Endothelial cell of umbilical vein (primary cell): Measurements from ENCODE around the gene MRPS27. TPM values are rescaled to one million over a fixed set of nuclear protein-coding genes. Genes with fewer than 3 reads are reported as not detected.

Experiments
- BruUV-seq: library from RNA; stranded (reverse); fragments of 400-500 nt; replicated peaks from 2 replicates; lab custom pipeline; 2021; lab: Mats Ljungman, UMichigan
- CTCF ChIA-PET: fragments of 300-600, 350-600 bp; sonication (Branson Sonifier 250); formaldehyde crosslinking; loops from one replicate; lab custom pipeline; 2021; ENCODE audit warnings: antibody characterized with exemption, inconsistent platforms; lab: Charles Lee
- POLR2A ChIA-PET: fragments of 300-600, 350-600 bp; sonication (Branson Sonifier 250); formaldehyde crosslinking; loops from one replicate; lab custom pipeline; 2021; ENCODE audit warnings: antibody characterized with exemption, inconsistent platforms; lab: Charles Lee
- DNase-seq: peaks from one replicate; pipeline ENCODE4 v3.0.0-alpha.2; 2011; ENCODE audit warnings: low read depth, low spot score
- FAIRE-seq: peaks from 2 replicates; lab custom pipeline; 2011; peaks lifted over from hg19 to GRCh38; lab: Jason Lieb, UNC
- H2AFZ ChIP-seq: 2 replicates; pipeline ENCODE4 v1.6.0; 2012; ENCODE audit warnings: low read depth, low read length, control low read depth, inconsistent platforms
- H3K27ac ChIP-seq: 2 replicates; pipeline ENCODE4 v1.5.1; 2011; ENCODE audit warnings: low read depth, mild to moderate bottlenecking, control low read depth, low read length, moderate library complexity; ENCODE audit not compliant: insufficient read depth
- H3K27me3 ChIP-seq, 2 experiments: 2 replicates each; pipeline versions ENCODE4 v1.6.0 to v1.6.1; 2011; ENCODE audit warnings: low read length in 2 of 2, mixed read lengths in 1 of 2; ENCODE audit not compliant: control insufficient read depth in 2 of 2, insufficient read depth in 2 of 2
- H3K36me3 ChIP-seq, 2 experiments: 2 replicates in 1 of 2; 3 replicates in 1 of 2; pipeline ENCODE4 v1.5.1; 2011; ENCODE audit warnings: low read length in 2 of 2, mild to moderate bottlenecking in 1 of 2, moderate library complexity in 1 of 2; ENCODE audit not compliant: control insufficient read depth in 2 of 2, insufficient read depth in 2 of 2; ENCODE audit errors: extremely low read depth in 1 of 2
- H3K4me1 ChIP-seq: 3 replicates; pipeline ENCODE4 v1.5.1; 2011; ENCODE audit warnings: mild to moderate bottlenecking, low read length; ENCODE audit not compliant: control insufficient read depth, insufficient read depth; ENCODE audit errors: extremely low read depth
- H3K4me2 ChIP-seq: 2 replicates; pipeline ENCODE4 v1.6.1; 2011; ENCODE audit warnings: low read length, control low read depth, mixed read lengths; ENCODE audit not compliant: insufficient read depth
- H3K4me3 ChIP-seq, 3 experiments: fragments of 200-600 bp in 1 of 3; sonication (generic), shearing (Covaris generic) in 1 of 3; replicated peaks in 1 of 3; 2 replicates each; pipeline ENCODE4 v1.5.1; 2011 to 2016; ENCODE audit warnings: control low read depth in 3 of 3, low read length in 3 of 3, mild to moderate bottlenecking in 2 of 3, inconsistent platforms in 1 of 3, low read depth in 1 of 3, moderate library complexity in 1 of 3; ENCODE audit not compliant: insufficient read depth in 1 of 3
- H3K79me2 ChIP-seq: 2 replicates; pipeline ENCODE4 v1.6.0; 2012; ENCODE audit warnings: low read length, inconsistent platforms; ENCODE audit not compliant: control insufficient read depth, insufficient read depth
- H3K9ac ChIP-seq: replicated peaks from 2 replicates; pipeline ENCODE3; 2011; ENCODE audit warnings: low read length, control low read depth; ENCODE audit not compliant: insufficient read depth; ENCODE audit errors: extremely low read depth
- H3K9me1 ChIP-seq: replicated peaks from 3 replicates; pipeline ENCODE4 v1.6.0; 2011; ENCODE audit warnings: mild to moderate bottlenecking, low read length; ENCODE audit not compliant: control insufficient read depth, insufficient read depth; ENCODE audit errors: extremely low read depth
- H3K9me3 ChIP-seq: replicated peaks from 2 replicates; pipeline ENCODE4 v1.5.1; 2012; ENCODE audit warnings: low read length, inconsistent platforms; ENCODE audit not compliant: control insufficient read depth, insufficient read depth
- H4K20me1 ChIP-seq: replicated peaks from 2 replicates; pipeline ENCODE3; 2011; ENCODE audit warnings: mild to moderate bottlenecking, low read length; ENCODE audit not compliant: control insufficient read depth, insufficient read depth; ENCODE audit errors: extremely low read depth
- EZH2 ChIP-seq: IDR thresholded peaks from 2 replicates; pipeline ENCODE4 v1.6.1; 2012; ENCODE audit warnings: borderline replicate concordance, low read depth, mild to moderate bottlenecking, moderate library complexity, low read length, inconsistent platforms; ENCODE audit not compliant: severe bottlenecking
- FOS ChIP-seq: IDR thresholded peaks from 2 replicates; pipeline ENCODE4 v1.6.1; 2011; ENCODE audit warnings: mild to moderate bottlenecking, low read length, moderate library complexity, borderline replicate concordance; ENCODE audit not compliant: insufficient read depth
- GATA2 ChIP-seq: IDR thresholded peaks from 2 replicates; pipeline ENCODE4 v1.7.0; 2011; ENCODE audit warnings: low read depth, mild to moderate bottlenecking, moderate library complexity, mixed read lengths, low read length; ENCODE audit not compliant: insufficient read length, insufficient read depth
- JUN ChIP-seq: IDR thresholded peaks from 2 replicates; pipeline ENCODE4 v1.6.1; 2011; ENCODE audit warnings: borderline replicate concordance, low read depth; ENCODE audit not compliant: insufficient read length, insufficient read depth
- MYC ChIP-seq: IDR thresholded peaks from one replicate; pipeline ENCODE4 v1.6.1; 2011; ENCODE audit warnings: mild to moderate bottlenecking, low read depth, low read length
- POLR2A ChIP-seq: IDR thresholded peaks from 2 replicates; pipeline ENCODE4 v1.6.1; 2012; ENCODE audit warnings: low read depth, mild to moderate bottlenecking, control low read depth, low read length
- POLR2AphosphoS5 ChIP-seq: IDR thresholded peaks from 2 replicates; pipeline ENCODE4 v1.6.1; 2012; ENCODE audit warnings: low read depth, mild to moderate bottlenecking, control low read depth, low read length, moderate library complexity; ENCODE audit not compliant: insufficient read depth
- dilution Hi-C: fragments of 300-500 bp; cut with MboI; formaldehyde crosslinking; loops from one replicate; pipeline ENCODE4 v1.15.0; 2019; ENCODE audit warnings: low sequenced_read_pairs; ENCODE audit not compliant: extremely low pct_ligation_motif_present
- intact Hi-C: fragments of 100-400 bp; cut with micrococcal nuclease; formaldehyde crosslinking; loops from one replicate; pipeline ENCODE4 v1.10.0; 2022
- polyA plus RNA-seq, 4 experiments: library from polyadenylated mRNA; depleted of rRNA in 3 of 4; stranded (reverse) in 3 of 4; unstranded in 1 of 4; fragments of >200 nt; gene quantifications; 2 replicates each; pipeline versions ENCODE4 v1.2.1 to v1.2.3, GENCODE V29; 2011 to 2012; ENCODE audit warnings: missing spikeins in 1 of 4
- total RNA-seq: library from RNA; stranded (reverse); gene quantifications from 2 replicates; pipeline ENCODE4 v1.2.3, GENCODE V29; 2021
- TF ChIP-seq, protein P1 (sequence below): IDR thresholded peaks from 2 replicates; pipeline ENCODE4 v1.6.1; 2011; ENCODE audit not compliant: insufficient read depth, insufficient read length
- TF ChIP-seq, protein P2 (sequence below), 2 donors: IDR thresholded peaks; 1 replicate in 1 of 2; 2 replicates in 1 of 2; pipeline ENCODE4 v1.5.1; 2011; ENCODE audit warnings: low read length in 2 of 2, mild to moderate bottlenecking in 2 of 2, moderate library complexity in 2 of 2, control low read depth in 1 of 2, inconsistent platforms in 1 of 2, low read depth in 1 of 2; ENCODE audit not compliant: insufficient read depth in 1 of 2; ENCODE audit errors: extremely low read depth in 1 of 2

The MRPS27 gene
- total and polyA plus RNA-seq, 2 donors (not counting 3 experiments of a cell fraction or from before 2014, with no cell fraction given), result 56.0 to 67.1 TPM

DNA sequence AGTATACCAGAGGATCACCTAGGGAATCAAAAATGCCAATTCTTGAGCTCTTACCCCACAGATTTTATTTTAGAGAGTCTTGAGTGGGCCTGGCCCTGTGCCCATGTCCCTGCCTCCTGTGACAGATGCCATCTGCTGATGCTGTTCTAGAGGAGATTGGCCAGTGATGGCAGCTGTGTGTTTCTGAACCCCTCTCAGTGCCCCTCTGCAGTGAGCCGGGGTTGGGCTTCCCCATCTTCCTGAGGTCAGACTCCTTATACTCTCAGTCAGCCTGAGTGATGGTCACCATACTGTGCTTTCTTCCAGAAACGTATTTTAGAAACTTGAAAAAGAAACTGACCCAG is 6.2 kb upstream of the MRPS27 start:
- CTCF ChIA-PET, result no interaction called here
- no peak overlapping the region for H3K9ac ChIP-seq
- no peak for TF ChIP-seq POLR2AphosphoS5
- no peak for TF ChIP-seq EZH2
- no peak for TF ChIP-seq JUN
- no peak for TF ChIP-seq MYC
- no peak for TF ChIP-seq POLR2A
- no peak for TF ChIP-seq GATA2

DNA sequence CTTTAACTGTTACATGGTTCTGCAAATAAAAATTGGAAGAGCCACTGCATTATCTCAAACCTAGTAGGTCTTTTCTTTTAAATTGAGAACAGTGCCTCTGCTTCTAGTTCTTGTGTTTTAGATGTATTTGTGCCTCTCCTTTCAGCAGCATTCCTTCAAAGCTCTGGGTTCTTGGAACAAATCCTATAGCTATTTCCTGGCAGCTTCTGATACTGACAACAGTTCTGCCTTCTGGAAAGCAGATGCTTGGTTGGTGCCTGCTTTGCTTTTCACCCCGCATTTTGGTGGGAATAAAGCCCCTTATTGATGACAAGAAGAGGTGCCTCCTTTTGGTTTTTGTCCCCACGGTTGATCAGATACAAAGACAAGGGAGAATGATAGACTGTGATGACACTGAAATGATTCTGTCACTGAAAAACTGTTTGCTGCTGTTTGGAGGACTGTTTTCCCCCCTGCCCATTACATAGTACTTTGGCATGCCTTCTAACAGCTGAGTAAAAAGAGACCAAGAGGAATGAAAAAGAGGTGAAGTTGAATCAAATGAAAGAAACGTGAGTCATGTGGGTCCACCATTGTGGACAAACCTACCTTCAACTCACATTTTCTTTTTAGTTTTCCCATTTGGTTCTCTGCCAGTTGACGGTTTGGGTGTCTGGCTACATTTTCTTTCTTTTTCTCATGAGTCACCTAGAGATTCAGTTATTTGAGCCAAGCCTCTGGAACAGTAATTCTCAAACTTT is 5.7 kb upstream of the MRPS27 start:
- no peaks in the 10 kb centered on the region for H3K4me1 ChIP-seq
- no peak overlapping the region for H3K4me2 ChIP-seq
- H3K27me3 ChIP-seq, result no peaks in the 10 kb centered on the region
- CTCF ChIA-PET, result no interaction called here
- H3K9me1 ChIP-seq, result no peaks in the 10 kb centered on the region
- no peaks in the 10 kb centered on the region for H3K79me2 ChIP-seq
- no peak overlapping the region for H2AFZ ChIP-seq
- H3K4me3 ChIP-seq, result no peak overlapping the region
- H3K36me3 ChIP-seq, result peaks cover 2 to 10% of the 10 kb centered on the region in 2 experiments
- FAIRE-seq (peak; percentile 54), DNase-seq (no peak)
- H4K20me1 ChIP-seq, result no peaks in the 10 kb centered on the region
- dilution Hi-C loops (no loop called here), intact Hi-C loops (no loop called here)
- H3K9me3 ChIP-seq, result no peaks in the 10 kb centered on the region
- no TSS peak for BruUV-seq
- POLR2A ChIA-PET, result no interaction called here
- TF ChIP-seq FOS (no peak), EZH2 (no peak), GATA2 (no peak), JUN (no peak), POLR2A (no peak), POLR2AphosphoS5 (no peak), MYC (no peak)
- TF ChIP-seq, protein P1, sequence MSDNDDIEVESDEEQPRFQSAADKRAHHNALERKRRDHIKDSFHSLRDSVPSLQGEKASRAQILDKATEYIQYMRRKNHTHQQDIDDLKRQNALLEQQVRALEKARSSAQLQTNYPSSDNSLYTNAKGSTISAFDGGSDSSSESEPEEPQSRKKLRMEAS, result no peak
- TF ChIP-seq, protein P2, sequence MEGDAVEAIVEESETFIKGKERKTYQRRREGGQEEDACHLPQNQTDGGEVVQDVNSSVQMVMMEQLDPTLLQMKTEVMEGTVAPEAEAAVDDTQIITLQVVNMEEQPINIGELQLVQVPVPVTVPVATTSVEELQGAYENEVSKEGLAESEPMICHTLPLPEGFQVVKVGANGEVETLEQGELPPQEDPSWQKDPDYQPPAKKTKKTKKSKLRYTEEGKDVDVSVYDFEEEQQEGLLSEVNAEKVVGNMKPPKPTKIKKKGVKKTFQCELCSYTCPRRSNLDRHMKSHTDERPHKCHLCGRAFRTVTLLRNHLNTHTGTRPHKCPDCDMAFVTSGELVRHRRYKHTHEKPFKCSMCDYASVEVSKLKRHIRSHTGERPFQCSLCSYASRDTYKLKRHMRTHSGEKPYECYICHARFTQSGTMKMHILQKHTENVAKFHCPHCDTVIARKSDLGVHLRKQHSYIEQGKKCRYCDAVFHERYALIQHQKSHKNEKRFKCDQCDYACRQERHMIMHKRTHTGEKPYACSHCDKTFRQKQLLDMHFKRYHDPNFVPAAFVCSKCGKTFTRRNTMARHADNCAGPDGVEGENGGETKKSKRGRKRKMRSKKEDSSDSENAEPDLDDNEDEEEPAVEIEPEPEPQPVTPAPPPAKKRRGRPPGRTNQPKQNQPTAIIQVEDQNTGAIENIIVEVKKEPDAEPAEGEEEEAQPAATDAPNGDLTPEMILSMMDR (IDR thresholded peaks at IDR 0.05; ENCODE audit: extremely low read depth in 1 of 2, insufficient read depth in 1 of 2, low read depth in 1 of 2, low read length in 2 of 2), result no peak
- H3K9ac ChIP-seq, result no peak overlapping the region
- H3K27ac ChIP-seq, result no peak overlapping the region

More for the DNA sequence above, 6.2 kb upstream of the MRPS27 start:
- no peaks in the 10 kb centered on the region for H3K79me2 ChIP-seq
- H3K27me3 ChIP-seq, result no peaks in the 10 kb centered on the region
- intact Hi-C loops, result no loop called here
- H3K9me1 ChIP-seq, result no peaks in the 10 kb centered on the region
- POLR2A ChIA-PET, result no interaction called here
- dilution Hi-C loops, result no loop called here
- H4K20me1 ChIP-seq, result no peaks in the 10 kb centered on the region
- peaks cover 2 to 11% of the 10 kb centered on the region in 2 experiments for H3K36me3 ChIP-seq
- DNase-seq, result no peak
- H3K27ac ChIP-seq, result no peak overlapping the region
- no peaks in the 10 kb centered on the region for H3K4me1 ChIP-seq
- no peak overlapping the region for H2AFZ ChIP-seq
- no peak for FAIRE-seq
- no TSS peak for BruUV-seq
- H3K9me3 ChIP-seq, result no peaks in the 10 kb centered on the region
- no peak overlapping the region for H3K4me3 ChIP-seq
- H3K4me2 ChIP-seq, result no peak overlapping the region
